Measurements from ENCODE around the gene IGF1R.

IGF1R gene

GRCh38 chr15:98866511-98866910 lies 218.2 kb downstream of the IGF1R start:
- DNase-seq, result no peak

GRCh38 chr15:98868564-98868963 lies 220.2 kb downstream of the IGF1R start:
- no peak for DNase-seq

- DNase-seq, result no peak
These were observed 222.4 kb downstream of the IGF1R start for GRCh38 chr15:98870788-98871187.

GRCh38 chr15:98872774-98873173 lies 224.4 kb downstream of the IGF1R start:
- DNase-seq, result no peak

DNA sequence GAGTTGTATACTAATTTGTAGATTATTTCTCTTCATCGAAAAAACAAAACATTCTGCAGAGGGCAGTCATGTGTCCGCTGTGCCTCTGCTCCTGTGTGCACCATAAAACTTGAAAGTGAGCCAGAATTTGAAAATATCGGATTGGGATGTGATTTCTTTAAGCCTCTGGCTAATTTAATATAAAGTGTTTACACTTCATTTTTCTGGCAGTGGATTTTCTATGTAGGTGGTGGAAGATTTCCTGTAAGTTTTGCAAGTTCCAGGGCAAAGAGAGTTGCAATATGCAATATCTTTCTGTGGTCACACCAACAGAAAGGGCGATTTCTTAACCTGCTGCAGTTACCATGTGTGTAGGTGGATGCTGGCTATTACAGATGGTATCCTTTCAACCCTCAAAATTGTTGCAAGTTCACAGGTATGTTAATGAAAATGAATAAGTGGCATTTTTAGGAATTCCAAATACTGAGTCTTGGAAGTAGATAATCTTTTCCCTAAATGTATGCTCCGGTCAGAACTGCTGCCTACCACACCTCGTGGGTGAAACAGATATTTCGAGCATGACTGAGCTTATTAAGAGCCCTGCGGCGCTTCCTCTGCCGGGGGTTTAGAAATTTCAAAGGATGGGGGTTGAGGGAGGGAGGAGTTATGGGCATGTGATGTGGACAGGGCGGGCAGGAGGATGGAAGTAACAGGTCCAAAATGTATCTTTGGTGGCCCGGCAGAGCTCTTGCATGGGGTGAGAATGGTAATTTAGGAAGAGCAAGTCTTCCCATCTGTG lies 225.3 kb downstream of the IGF1R start:
- no peak for DNase-seq

DNA sequence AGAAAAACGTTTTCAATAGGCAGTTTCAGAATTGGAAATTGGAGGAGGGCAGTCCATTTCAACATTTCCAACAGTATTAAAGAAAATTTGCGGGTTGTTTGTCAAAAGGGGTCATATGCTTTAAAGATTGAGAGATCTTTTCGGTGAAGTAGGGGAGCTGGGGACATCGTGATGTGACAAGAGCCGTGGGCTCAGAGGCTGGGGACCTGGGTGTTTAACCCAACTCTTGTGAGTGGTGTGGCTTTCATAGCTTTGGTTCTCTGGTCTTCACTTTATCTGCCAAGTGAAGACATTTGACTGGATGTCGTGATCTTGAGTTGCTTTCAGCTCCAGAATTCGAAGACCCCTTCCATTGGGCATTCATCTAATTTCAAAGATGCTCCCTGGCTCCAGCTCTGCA lies 226.0 kb downstream of the IGF1R start:
- DNase-seq, result no peak

DNA sequence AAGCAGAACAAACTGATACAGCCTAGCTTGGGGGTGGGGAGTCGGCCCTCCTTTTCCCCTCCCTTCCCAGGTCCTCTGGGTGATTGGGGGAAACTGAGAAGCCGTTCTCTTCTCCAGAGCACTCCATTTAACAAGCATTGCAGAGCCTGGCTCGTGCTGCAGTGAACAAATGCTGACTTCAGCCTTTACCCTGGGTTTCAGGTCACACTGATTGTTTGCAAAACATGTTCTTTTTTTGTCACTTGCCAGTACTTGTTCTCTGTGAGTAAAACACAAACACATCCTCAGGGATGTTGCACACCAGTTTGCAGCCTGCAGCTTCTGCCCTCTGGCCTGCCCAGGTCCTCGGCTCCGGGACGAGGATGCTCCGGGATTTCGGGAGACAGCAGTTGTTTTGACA lies 226.4 kb downstream of the IGF1R start:
- DNase-seq, result no peak

GRCh38 chr15:98875309-98875708 lies 227.0 kb downstream of the IGF1R start:
- DNase-seq, result no peak

DNA sequence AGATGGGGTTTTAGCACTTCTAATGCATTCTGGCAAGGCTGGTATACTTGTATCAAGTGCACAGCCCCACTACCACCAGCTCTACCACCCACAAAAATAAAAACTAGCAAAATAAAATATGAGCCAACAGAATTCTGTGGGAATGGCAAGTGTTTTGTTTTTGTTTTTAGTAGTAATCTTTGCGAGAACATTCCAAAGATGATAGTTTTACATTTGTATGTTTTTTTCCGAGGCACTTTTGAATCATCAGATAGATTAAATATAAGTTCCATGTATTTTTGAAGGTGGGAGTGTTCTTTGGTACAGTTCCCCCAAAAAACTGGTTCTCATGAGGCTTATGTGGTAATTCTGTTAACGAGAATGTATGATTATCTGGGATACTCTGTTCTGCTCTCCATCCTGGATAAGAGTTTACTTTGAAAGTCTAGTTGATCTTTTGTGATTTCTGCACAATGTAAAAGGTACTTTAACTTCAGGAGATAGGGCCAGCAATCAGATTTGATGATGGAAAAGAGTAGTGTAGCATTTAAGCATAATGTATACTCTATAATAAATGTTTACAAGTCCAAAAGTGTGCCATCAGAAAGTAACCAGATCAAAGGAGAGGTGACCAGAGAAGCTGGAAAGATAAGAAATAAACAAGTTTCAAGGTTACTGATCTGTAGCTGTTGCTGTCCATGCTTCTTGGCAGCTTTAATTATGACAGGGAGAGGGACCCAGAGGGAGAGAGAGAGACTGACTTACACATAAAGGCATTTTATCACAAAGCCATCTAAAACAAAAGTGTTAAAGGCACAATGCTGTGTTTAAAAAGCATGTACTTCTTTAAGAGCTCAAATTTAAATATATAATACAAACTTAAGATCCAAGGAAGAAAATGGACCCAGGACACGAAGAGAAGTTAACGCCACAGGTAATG lies 228.4 kb downstream of the IGF1R start:
- DNase-seq, result no peak

DNA sequence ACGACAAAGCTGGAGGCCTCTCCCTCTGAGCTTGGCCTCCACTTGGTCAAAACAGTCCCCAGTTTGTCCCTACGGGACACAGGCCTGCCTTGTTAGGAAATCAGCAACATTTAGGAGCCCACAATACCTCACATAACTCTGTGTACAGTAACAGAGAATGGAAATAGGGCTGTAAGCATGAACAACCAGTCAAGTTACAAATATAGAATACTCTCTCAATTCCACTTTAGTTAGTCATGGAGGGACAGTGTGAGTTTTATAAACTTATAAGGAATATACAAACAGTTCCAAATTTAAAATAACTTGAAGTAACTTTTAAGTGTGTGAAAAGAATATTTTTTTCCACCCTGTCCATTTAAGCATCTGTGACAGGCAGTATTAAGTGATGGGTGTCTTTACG lies 229.8 kb downstream of the IGF1R start:
- no peak for DNase-seq

GRCh38 chr15:98878862-98879261 lies 230.5 kb downstream of the IGF1R start:
- DNase-seq, result no peak

DNA sequence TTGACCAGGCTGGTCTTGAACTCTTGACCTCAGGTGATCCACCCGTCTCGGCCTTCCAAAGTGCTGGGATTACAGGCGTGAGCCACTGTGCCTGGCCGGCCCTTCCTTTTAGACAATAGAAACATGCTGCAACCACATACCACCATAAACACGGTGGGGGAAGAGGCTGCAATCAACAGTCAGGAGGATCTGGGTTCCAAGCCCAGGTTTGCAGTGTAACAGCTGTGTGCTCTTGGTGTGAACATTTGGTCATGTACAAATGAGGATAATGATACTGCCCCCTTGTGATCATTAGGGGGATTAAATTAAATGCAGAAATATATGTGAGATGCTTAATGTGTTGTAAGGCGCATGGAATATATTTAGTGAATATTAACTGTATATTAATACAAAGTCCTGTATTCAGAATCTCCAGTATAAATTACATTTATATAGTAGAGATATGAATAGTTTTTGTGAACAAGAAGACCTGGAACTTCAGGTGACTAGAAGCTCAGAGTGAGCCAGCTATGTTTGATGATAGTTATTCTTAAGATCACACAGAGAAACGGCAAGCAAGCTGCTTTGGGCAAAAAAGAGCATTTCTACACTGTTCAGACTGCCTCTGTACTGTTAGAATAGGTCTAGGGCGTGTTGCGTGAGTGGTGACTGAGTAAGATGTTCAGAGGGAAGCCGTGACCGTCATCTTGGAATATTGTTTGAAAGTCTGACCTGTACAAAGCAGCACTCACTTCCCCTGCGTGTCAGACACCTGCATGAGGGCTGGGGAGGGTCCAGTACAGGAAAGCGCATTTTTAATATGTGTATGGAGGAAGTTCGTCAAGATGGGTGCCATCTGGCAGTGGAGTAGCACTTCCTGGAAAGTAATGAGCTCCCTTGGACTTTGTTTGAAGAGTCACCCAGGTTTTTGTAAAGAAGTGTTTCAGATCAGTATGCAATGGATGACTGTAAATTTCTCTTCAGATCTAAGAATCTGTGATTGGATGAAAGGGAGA lies 233.5 kb downstream of the IGF1R start:
- peak; percentile 68 for DNase-seq

GRCh38 chr15:98883478-98883877 lies 235.1 kb downstream of the IGF1R start:
- DNase-seq, result no peak

DNA sequence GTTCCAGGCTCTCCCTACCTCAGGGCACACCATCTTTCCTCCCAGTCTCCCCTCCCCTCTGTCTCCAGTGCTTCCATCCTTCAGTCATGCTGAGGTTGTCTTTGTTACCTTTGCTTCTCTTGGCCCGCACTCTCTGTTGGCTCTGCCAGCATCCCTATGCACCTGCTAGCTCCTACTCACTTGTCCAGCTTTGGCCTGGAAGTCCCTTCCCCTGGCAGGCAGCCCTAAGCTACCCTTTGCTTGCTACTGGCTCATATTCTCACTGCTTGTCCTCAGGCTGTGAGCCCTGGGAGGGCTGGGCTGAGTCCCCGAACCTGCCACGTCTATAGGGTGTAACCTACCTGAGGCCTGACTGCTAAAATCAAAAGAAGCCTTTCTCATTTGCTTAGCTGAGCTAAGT lies 236.6 kb downstream of the IGF1R start:
- no peak for DNase-seq

GRCh38 chr15:98887976-98888375 lies 239.6 kb downstream of the IGF1R start:
- no peak for DNase-seq

DNA sequence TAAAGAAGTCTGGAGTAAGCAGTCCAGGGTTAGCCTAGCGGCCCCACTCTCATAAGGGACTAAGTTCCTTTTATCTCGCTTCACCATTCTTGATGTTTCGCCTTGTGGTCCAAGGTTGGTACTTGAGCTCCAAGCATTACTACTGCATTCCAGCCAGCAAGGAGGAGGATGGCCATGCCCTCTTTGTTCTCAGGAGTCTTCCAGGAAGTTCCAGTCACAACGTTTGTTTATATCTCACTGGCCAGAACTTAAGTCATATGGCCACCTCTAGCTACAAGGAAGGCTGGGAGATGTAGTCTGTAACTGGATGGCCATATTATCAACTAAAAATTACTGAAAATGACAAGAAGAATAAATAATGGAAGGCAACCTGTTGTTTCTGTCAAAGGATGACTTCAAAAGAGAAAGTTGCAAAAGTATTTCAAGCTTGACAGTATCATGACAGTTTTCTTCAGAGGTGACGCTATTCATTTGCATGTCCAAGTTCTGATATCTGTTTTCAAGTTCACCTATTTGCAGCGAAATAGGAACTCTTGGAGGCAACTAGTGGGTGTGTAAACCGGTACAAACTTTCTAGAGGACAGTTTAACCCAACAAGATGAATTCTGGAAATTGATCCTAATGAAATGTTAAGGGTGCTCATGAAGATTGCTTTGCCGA lies 240.6 kb downstream of the IGF1R start:
- DNase-seq, result no peak

GRCh38 chr15:98889930-98890695 lies 241.8 kb downstream of the IGF1R start:
- no peak for DNase-seq

DNA sequence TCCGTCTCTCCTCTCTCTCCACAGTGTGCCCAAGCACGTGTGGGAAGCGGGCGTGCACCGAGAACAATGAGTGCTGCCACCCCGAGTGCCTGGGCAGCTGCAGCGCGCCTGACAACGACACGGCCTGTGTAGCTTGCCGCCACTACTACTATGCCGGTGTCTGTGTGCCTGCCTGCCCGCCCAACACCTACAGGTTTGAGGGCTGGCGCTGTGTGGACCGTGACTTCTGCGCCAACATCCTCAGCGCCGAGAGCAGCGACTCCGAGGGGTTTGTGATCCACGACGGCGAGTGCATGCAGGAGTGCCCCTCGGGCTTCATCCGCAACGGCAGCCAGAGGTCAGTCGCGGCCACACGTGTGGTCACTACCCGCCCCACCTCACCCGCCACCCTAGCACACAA lies 243.0 kb downstream of the IGF1R start:
- DNase-seq, result no peak

DNA sequence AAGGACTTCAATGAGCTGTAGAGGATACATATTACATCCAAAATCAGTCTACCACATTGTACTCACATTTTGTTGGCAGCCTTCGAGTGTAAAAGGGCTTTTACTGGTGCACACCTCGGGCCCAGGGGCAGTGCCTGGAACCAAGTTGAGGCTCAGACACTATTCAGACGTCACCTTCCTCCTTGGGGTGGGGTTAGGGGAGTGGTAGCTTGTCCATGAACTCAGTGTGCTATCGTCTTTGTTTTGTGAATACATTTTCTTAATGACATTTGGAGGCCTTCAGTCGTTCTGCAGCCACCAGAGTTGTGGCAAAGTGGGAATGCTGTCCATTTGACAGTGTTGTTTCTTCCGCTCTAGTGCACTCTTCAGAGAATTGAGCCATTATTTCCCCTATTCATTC lies 245.1 kb downstream of the IGF1R start:
- no peak for DNase-seq

- DNase-seq, result no peak
These were observed 246.0 kb downstream of the IGF1R start for GRCh38 chr15:98894312-98894711.

DNA sequence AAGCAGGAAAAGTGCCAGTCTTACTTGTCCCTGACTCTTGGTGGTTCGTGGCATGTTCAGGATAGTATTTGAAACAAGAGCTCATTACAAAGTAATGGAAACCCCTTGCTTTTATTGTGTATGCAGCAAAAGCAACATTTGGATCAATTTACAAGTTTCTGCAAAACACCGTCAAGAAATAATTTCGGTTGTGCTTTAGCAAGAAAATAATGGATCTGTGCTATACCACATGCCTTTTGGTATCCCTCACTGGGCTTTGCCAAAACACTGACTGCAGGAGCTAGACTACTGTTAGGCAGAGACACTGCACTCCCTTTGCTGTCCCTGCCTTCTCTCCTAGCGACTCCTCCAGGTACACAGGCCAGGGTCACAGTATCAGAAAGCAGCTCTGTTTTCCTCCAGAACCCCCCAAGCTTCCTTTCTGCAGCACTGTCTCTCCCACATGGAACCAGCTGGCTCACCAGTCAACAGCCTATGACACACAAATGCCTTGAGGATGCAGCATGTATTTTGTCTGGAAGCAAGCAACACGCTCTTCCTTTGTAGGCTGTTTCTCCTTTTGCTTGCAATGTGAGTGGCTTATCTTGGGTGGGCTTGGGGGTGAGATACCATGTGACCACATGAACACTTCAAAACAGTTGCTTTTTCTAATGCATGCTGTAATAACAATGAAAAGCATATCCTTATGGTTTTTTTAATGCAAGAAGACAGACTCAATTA lies 247.8 kb downstream of the IGF1R start:
- DNase-seq, result no peak

All from NCI-H1694 treated with DMSO at 0.1 percent for 48 hours (cell line).